Pancreas (tissue), 10 donors: ENCODE data around the gene PRKCA. TPM values are rescaled to one million over a fixed set of nuclear protein-coding genes. Genes with fewer than 3 reads are reported as not detected.

Experiments
- ATAC-seq, 4 donors: fragments of 200-7000 bp; cut with Tn5 transposase; one replicate each; pipeline versions ENCODE4 v1.8.0 to v1.9.1; 2020; ENCODE audit warnings: mild to moderate bottlenecking in 4 of 4, moderate library complexity in 4 of 4
- DNase-seq, 6 donors: peaks; one replicate each; pipeline ENCODE4 v3.0.0-alpha.2; 2020
- FAIRE-seq: peaks from 2 replicates; lab custom pipeline; 2012; peaks lifted over from hg19 to GRCh38; lab: Jason Lieb, UNC
- H3K27ac ChIP-seq, 4 donors: fragments of 200-600 bp; sonication (generic); 1 replicate in 3 of 4; 2 replicates in 1 of 4; pipeline versions ENCODE4 v1.5.0 to v1.8.0; 2020
- H3K27me3 ChIP-seq, 4 donors: fragments of 200-600 bp; one replicate each; pipeline ENCODE4 v1.8.0; 2021
- H3K36me3 ChIP-seq, 3 donors: fragments of 200-600 bp; sonication (generic) in 1 of 3; one replicate each; pipeline versions ENCODE4 v1.5.0 to v1.8.0; 2020 to 2021
- H3K4me1 ChIP-seq, 3 donors: fragments of 200-600 bp; one replicate each; pipeline ENCODE4 v1.8.0; 2021
- H3K4me3 ChIP-seq, 4 donors: fragments of 200-600 bp; sonication (generic) in 2 of 4; one replicate each; pipeline versions ENCODE4 v1.5.0 to v1.8.0; 2020 to 2021
- H3K9me3 ChIP-seq, 4 donors: fragments of 200-600 bp; one replicate each; pipeline ENCODE4 v1.8.0; 2021
- WGBS, 2 donors: extraction: QIAGEN DNeasy Blood & Tissue Kit; methylation state at CpG; one replicate each; pipeline ENCODE4 v1.1.7; 2013; 5-methylcytosine and 5-hydroxymethylcytosine counted together
- intact Hi-C, 3 donors: fragments of 100-400 bp; cut with DNase I; formaldehyde crosslinking; loops; one replicate each; pipeline versions ENCODE4 v1.11.1 to v1.14.2; 2022
- polyA plus RNA-seq, 2 donors: library from polyadenylated mRNA; stranded (reverse); fragments of 200-250 nt; gene quantifications; one replicate each; pipeline ENCODE4 v1.2.3, GENCODE V29; 2013
- total RNA-seq, 6 donors: library from RNA; stranded (reverse); fragmentation: NEBNext Ultra II Directional in 4 of 6; extraction: Animal tissue kit (Norgen Biotek cat#: 25700) in 4 of 6; gene quantifications; one replicate each; pipeline versions ENCODE4 v1.2.1 to v1.2.4, GENCODE V29; 2021 to 2023
- TF ChIP-seq, protein P1 (sequence below), 4 donors: fragments of 200-600 bp; sonication (generic) in 3 of 4; IDR thresholded peaks; one replicate each; pipeline versions ENCODE4 v1.5.0 to v1.8.0; 2021; ENCODE audit warnings: antibody characterized with exemption in 4 of 4
- donor health status: healthy with polysubstance abuse.
- donor health status: DM: no; HTN: no; CAD: no; lungs with moderate emphysema.
- donor health status: DM: no; HTN: no; CAD: no.
- donor health status: control.
- donor health status: control.
- donor health status: Bipolar disorder and iron deficiency.
- donor health status: DM: yes; HTN: yes; CAD: no.
- donor health status: DM: no; HTN: no; CAD: no.
- donor health status: DM: no; HTN: no; CAD: no.
- donor health status: DM: yes; HTN: yes; CAD: no.

PRKCA gene
- total and polyA plus RNA-seq, 8 donors, result 3.5 to 22.3 (median 10.2) TPM

GRCh38 chr17:66364508-66364907 lies 62.1 kb downstream of the PRKCA start:
- Histone ChIP-seq H3K27me3 (no peaks in the 10 kb centered on the region), H3K27ac (no peak overlapping the region), H3K36me3 (no peaks in the 10 kb centered on the region), H3K9me3 (no peaks in the 10 kb centered on the region), H3K4me1 (no peaks in the 10 kb centered on the region), H3K4me3 (no peak overlapping the region)
- WGBS, 2 donors, result 95% methylated on average over 10 of the region's 10 CpGs
- ATAC-seq, result no peak
- no peak for DNase-seq
- TF ChIP-seq, protein P1, sequence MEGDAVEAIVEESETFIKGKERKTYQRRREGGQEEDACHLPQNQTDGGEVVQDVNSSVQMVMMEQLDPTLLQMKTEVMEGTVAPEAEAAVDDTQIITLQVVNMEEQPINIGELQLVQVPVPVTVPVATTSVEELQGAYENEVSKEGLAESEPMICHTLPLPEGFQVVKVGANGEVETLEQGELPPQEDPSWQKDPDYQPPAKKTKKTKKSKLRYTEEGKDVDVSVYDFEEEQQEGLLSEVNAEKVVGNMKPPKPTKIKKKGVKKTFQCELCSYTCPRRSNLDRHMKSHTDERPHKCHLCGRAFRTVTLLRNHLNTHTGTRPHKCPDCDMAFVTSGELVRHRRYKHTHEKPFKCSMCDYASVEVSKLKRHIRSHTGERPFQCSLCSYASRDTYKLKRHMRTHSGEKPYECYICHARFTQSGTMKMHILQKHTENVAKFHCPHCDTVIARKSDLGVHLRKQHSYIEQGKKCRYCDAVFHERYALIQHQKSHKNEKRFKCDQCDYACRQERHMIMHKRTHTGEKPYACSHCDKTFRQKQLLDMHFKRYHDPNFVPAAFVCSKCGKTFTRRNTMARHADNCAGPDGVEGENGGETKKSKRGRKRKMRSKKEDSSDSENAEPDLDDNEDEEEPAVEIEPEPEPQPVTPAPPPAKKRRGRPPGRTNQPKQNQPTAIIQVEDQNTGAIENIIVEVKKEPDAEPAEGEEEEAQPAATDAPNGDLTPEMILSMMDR (IDR thresholded peaks at IDR 0.05), result no peak
- no peak for FAIRE-seq
- intact Hi-C loops, result no loop called here

DNA sequence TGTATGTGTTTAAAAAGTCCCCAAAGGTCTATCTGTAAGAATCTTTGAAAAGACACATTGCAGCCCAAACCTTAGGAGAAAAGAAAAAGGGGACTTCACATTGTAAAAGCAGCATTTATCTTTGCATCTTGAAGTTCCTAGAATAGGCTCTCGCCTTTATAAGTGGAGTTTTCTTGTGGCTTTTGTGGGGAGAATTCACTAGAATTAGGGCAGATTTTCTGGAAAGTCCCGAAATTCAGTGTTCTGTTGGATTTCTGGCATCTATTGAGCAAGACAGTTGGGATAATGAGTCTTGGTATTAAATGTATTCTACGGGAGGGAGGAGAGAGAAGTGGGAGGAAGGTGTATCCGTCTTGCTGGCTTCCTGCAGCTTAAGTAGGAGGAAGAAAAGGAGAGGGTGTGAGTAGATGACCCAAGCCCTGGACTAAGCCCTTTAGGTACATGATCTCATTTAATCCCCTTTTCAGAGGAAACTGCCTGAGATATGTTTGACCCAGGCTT lies 62.6 kb downstream of the PRKCA start:
- no peak overlapping the region for H3K4me3 ChIP-seq
- H3K27ac ChIP-seq, result no peak overlapping the region
- H3K4me1 ChIP-seq, result no peaks in the 10 kb centered on the region
- intact Hi-C loops, result loop anchor here in 1 of 3 donors (5.0 kb wide), 1 partner anchor 108 kb away; no protein-coding TSS in a partner anchor
- no peak for DNase-seq
- no peak for FAIRE-seq
- ATAC-seq, result no peak
- H3K36me3 ChIP-seq, result no peaks in the 10 kb centered on the region
- 53% methylated on average over 4 of the region's 4 CpGs for WGBS, 2 donors
- no peaks in the 10 kb centered on the region for H3K27me3 ChIP-seq
- TF ChIP-seq, protein P1 (IDR thresholded peaks at IDR 0.05), result no peak
- no peaks in the 10 kb centered on the region for H3K9me3 ChIP-seq

GRCh38 chr17:66365903-66366302 lies 63.5 kb downstream of the PRKCA start:
- DNase-seq (no peak), ATAC-seq (no peak), FAIRE-seq (no peak)
- Histone ChIP-seq H3K4me3 (no peak overlapping the region), H3K4me1 (no peaks in the 10 kb centered on the region), H3K9me3 (no peaks in the 10 kb centered on the region), H3K36me3 (no peaks in the 10 kb centered on the region), H3K27me3 (no peaks in the 10 kb centered on the region), H3K27ac (peak overlapping the region in 1 of 4 donors; percentile 50)
- intact Hi-C loops, result loop anchor here in 1 of 3 donors (5.0 kb wide), 1 partner anchor 109 kb away; no protein-coding TSS in a partner anchor
- WGBS, 2 donors, result 46 to 48% methylated on average over 2 of the region's 2 CpGs
- TF ChIP-seq, protein P1 (IDR thresholded peaks at IDR 0.05), result no peak

GRCh38 chr17:66367107-66367506 lies 64.7 kb downstream of the PRKCA start:
- FAIRE-seq (no peak), DNase-seq (no peak), ATAC-seq (peak in 2 of 4 donors; percentile 76 to 78)
- no peaks in the 10 kb centered on the region for H3K27me3 ChIP-seq
- no peak overlapping the region for H3K4me3 ChIP-seq
- intact Hi-C loops, result loop anchor here in 1 of 3 donors (5.0 kb wide), 1 partner anchor 110 kb away; no protein-coding TSS in a partner anchor
- H3K4me1 ChIP-seq, result no peaks in the 10 kb centered on the region
- no peaks in the 10 kb centered on the region for H3K36me3 ChIP-seq
- TF ChIP-seq, protein P1 (IDR thresholded peaks at IDR 0.05), result no peak
- peak overlapping the region in 2 of 4 donors; percentile 35 to 52 for H3K27ac ChIP-seq
- WGBS, 2 donors, result 51 to 59% methylated on average over 2 of the region's 2 CpGs
- H3K9me3 ChIP-seq, result no peaks in the 10 kb centered on the region

- WGBS, 2 donors, result 74% methylated on average over 4 of the region's 4 CpGs
- Histone ChIP-seq H3K27ac (no peak overlapping the region), H3K4me3 (no peak overlapping the region), H3K36me3 (no peaks in the 10 kb centered on the region), H3K9me3 (no peaks in the 10 kb centered on the region), H3K4me1 (no peaks in the 10 kb centered on the region), H3K27me3 (no peaks in the 10 kb centered on the region)
- no peak for DNase-seq
- no peak for FAIRE-seq
- intact Hi-C loops, result loop anchor here in 2 of 3 donors (5.0 to 10.0 kb wide), 2 partner anchors 65 to 113 kb away; no protein-coding TSS in a partner anchor
- TF ChIP-seq, protein P1 (IDR thresholded peaks at IDR 0.05), result no peak
- ATAC-seq, result peak in 2 of 4 donors; percentile 11 to 52
Measured at GRCh38 chr17:66369830-66370229, 67.4 kb downstream of the PRKCA start.
